HepG2 (cell line): Measurements from ENCODE around the gene ARL14EP. TPM values are rescaled to one million over a fixed set of nuclear protein-coding genes. Genes with fewer than 3 reads are reported as not detected.

Experiments
- ATAC-seq: fragments of 200-7000 bp; cut with Tn5 transposase; 3 replicates; pipeline ENCODE4 v1.9.1; 2020; ENCODE audit warnings: mild to moderate bottlenecking, moderate library complexity
- BruUV-seq: library from RNA; stranded (reverse); fragments of 400-500 nt; replicated peaks from 2 replicates; lab custom pipeline; 2021; lab: Mats Ljungman, UMichigan
- CTCF ChIA-PET: fragments of 300-600 bp; formaldehyde crosslinking; extraction: SDS; loops from one replicate; lab custom pipeline; 2021; ENCODE audit warnings: low total read pairs, inconsistent platforms, low intra/inter-chr PET ratio; lab: Yijun Ruan, JAX
- POLR2A ChIA-PET: fragments of 350-600 bp; sonication (Branson Sonifier 250); formaldehyde crosslinking; loops from one replicate; lab custom pipeline; 2020; ENCODE audit warnings: antibody characterized with exemption, inconsistent platforms; lab: Yijun Ruan, JAX
- DNase-seq: peaks from one replicate; pipeline ENCODE4 v3.0.0-alpha.2; 2015; ENCODE audit warnings: low spot score
- FAIRE-seq: peaks from 3 replicates; lab custom pipeline; 2011; peaks lifted over from hg19 to GRCh38; lab: Jason Lieb, UNC
- H2AFZ ChIP-seq: one replicate; pipeline ENCODE4 v1.6.1; 2011; ENCODE audit warnings: low read length, inconsistent platforms
- H3K27ac ChIP-seq: fragments of 300-600 bp; 3 replicates; pipeline ENCODE4 v1.8.0; 2011; ENCODE audit warnings: mixed run types, mild to moderate bottlenecking, mixed read lengths, low read length, inconsistent platforms; ENCODE audit not compliant: insufficient read depth; ENCODE audit errors: extremely low read length
- H3K27me3 ChIP-seq, 2 experiments: fragments of 200-600 bp in 1 of 2; 2 replicates in 1 of 2; 3 replicates in 1 of 2; pipeline versions ENCODE4 v1.6.0 to v1.8.0; 2011; ENCODE audit warnings: low read length in 2 of 2, mild to moderate bottlenecking in 2 of 2, moderate library complexity in 2 of 2, inconsistent platforms in 1 of 2; ENCODE audit not compliant: insufficient read depth in 2 of 2, control insufficient read depth in 1 of 2
- H3K36me3 ChIP-seq, 2 experiments: fragments of 200-600 bp in 1 of 2; replicated peaks in 1 of 2; 2 replicates in 1 of 2; 3 replicates in 1 of 2; pipeline versions ENCODE4 v1.5.1 to v1.8.0; 2011; ENCODE audit warnings: low read length in 2 of 2, inconsistent platforms in 1 of 2; ENCODE audit not compliant: insufficient read depth in 2 of 2, control insufficient read depth in 1 of 2
- H3K4me1 ChIP-seq: 2 replicates; pipeline ENCODE4 v1.5.1; 2012; ENCODE audit warnings: low read length, inconsistent platforms; ENCODE audit not compliant: insufficient read depth
- H3K4me2 ChIP-seq: 2 replicates; pipeline ENCODE4 v1.6.0; 2011; ENCODE audit warnings: low read depth, low read length, inconsistent platforms
- H3K4me3 ChIP-seq, 3 experiments: fragments of 200-600 bp in 1 of 3; sonication (generic), shearing (Covaris generic) in 1 of 3; replicated peaks in 1 of 3; 2 replicates each; pipeline ENCODE4 v1.5.1; 2011 to 2016; ENCODE audit warnings: low read length in 3 of 3, inconsistent platforms in 2 of 3, low read depth in 2 of 3, mild to moderate bottlenecking in 2 of 3, control low read depth in 1 of 3, mixed read lengths in 1 of 3; ENCODE audit not compliant: insufficient read depth in 1 of 3
- H3K79me2 ChIP-seq: one replicate; pipeline ENCODE4 v1.6.1; 2011; ENCODE audit warnings: low read length, inconsistent platforms; ENCODE audit not compliant: insufficient read depth
- H3K9ac ChIP-seq: 2 replicates; pipeline ENCODE4 v1.6.0; 2011; ENCODE audit warnings: mild to moderate bottlenecking, low read depth, low read length, inconsistent platforms; ENCODE audit not compliant: insufficient read depth
- H3K9me3 ChIP-seq: 2 replicates; pipeline ENCODE4 v1.5.1; 2012; ENCODE audit warnings: mild to moderate bottlenecking, low read length
- H4K20me1 ChIP-seq: 2 replicates; pipeline ENCODE4 v1.6.0; 2011; ENCODE audit warnings: inconsistent platforms, mild to moderate bottlenecking, low read length, moderate library complexity; ENCODE audit not compliant: insufficient read depth
- CC2D1A ChIP-seq: sonication (generic); formaldehyde crosslinking; IDR thresholded peaks from 2 replicates; pipeline ENCODE4 v1.8.1; 2023; ENCODE audit warnings: mild to moderate bottlenecking, missing genetic modification reagents
- DDIT3 ChIP-seq: sonication (generic); formaldehyde crosslinking; IDR thresholded peaks from 2 replicates; pipeline ENCODE4 v1.4.0; 2020; ENCODE audit warnings: mild to moderate bottlenecking, missing genetic modification reagents
- DNMT1 ChIP-seq: sonication (generic); formaldehyde crosslinking; IDR thresholded peaks from 2 replicates; pipeline ENCODE4 v1.5.1; 2020; ENCODE audit warnings: mild to moderate bottlenecking, missing genetic modification reagents
- ELF3 ChIP-seq: IDR thresholded peaks from 2 replicates; pipeline ENCODE4 v1.6.1; 2016; ENCODE audit warnings: missing genetic modification reagents, missing compliant biosample characterization
- FOXJ3 ChIP-seq: sonication (generic); formaldehyde crosslinking; IDR thresholded peaks from 2 replicates; pipeline ENCODE4 v1.4.0; 2020; ENCODE audit warnings: missing genetic modification reagents, mild to moderate bottlenecking, borderline replicate concordance
- GTF3A ChIP-seq: sonication (generic); formaldehyde crosslinking; conservative IDR thresholded peaks from 2 replicates; pipeline ENCODE4 v1.4.0; 2020; ENCODE audit warnings: mild to moderate bottlenecking, missing genetic modification reagents
- IKZF1 ChIP-seq: fragments of 450-650 bp; IDR thresholded peaks from 2 replicates; pipeline ENCODE4 v1.7.1; 2016
- NAIF1 ChIP-seq: sonication (generic); formaldehyde crosslinking; IDR thresholded peaks from 2 replicates; pipeline ENCODE4 v1.5.0; 2020; ENCODE audit warnings: mild to moderate bottlenecking, missing genetic modification reagents, borderline replicate concordance
- RFX1 ChIP-seq: fragments of 450-650 bp; IDR thresholded peaks from 2 replicates; pipeline ENCODE4 v1.6.1; 2017
- SIX1 ChIP-seq: sonication (generic); formaldehyde crosslinking; IDR thresholded peaks from 2 replicates; pipeline ENCODE4 v1.4.0; 2020; ENCODE audit warnings: missing genetic modification reagents, borderline replicate concordance
- ZNF12 ChIP-seq: sonication (generic); formaldehyde crosslinking; IDR thresholded peaks from 2 replicates; pipeline ENCODE4 v1.5.0; 2020; ENCODE audit warnings: missing genetic modification reagents
- ZNF569 ChIP-seq: sonication (generic); formaldehyde crosslinking; IDR thresholded peaks from 2 replicates; pipeline ENCODE4 v1.5.0; 2020; ENCODE audit warnings: mild to moderate bottlenecking, missing genetic modification reagents, moderate library complexity, borderline replicate concordance
- ZNF589 ChIP-seq: sonication (generic); formaldehyde crosslinking; conservative IDR thresholded peaks from 2 replicates; pipeline ENCODE4 v1.8.0; 2022; ENCODE audit warnings: mild to moderate bottlenecking, moderate library complexity, missing genetic modification reagents
- in situ Hi-C: cut with HindIII; loops from 2 replicates; pipeline ENCODE4 v1.10.0; 2017; ENCODE audit warnings: low pct_unique_long_range_greater_than_20kb; ENCODE audit not compliant: extremely low pct_ligation_motif_present
- intact Hi-C: fragments of 100-400 bp; cut with micrococcal nuclease; formaldehyde crosslinking; loops from one replicate; pipeline ENCODE4 v1.10.0; 2022; ENCODE audit not compliant: unreplicated experiment
- polyA plus RNA-seq, 8 experiments: library from polyadenylated mRNA; depleted of rRNA in 3 of 8; stranded (reverse) in 7 of 8; unstranded in 1 of 8; fragments of >200 nt; fragmentation: Illumina TruSeq in 4 of 8; extraction: Trizol in 4 of 8; gene quantifications; 2 replicates each; pipeline versions ENCODE4 v1.2.1 to v1.2.3, GENCODE V29; 2011 to 2016; ENCODE audit warnings: low read depth in 4 of 8, missing spikeins in 1 of 8, mixed read lengths in 1 of 8; ENCODE audit not compliant: insufficient read depth in 1 of 8
- total RNA-seq, 5 experiments: library from RNA; depleted of rRNA; stranded (reverse); fragments of >200 nt; fragmentation: Illumina TruSeq; extraction: Trizol; gene quantifications; 2 replicates each; pipeline ENCODE4 v1.2.3, GENCODE V29; 2016; ENCODE audit warnings: low read depth in 1 of 5

The ARL14EP gene
- total and polyA plus RNA-seq, 2 of the 13 experiments (the other 11 are each of a cell fraction or from before 2014, with no cell fraction given), result 9.8 to 15.4 TPM

- TF ChIP-seq ZNF589 (CRISPR knock-in tag) (no peak), FOXJ3 (CRISPR knock-in tag) (no peak), SIX1 (CRISPR knock-in tag) (no peak), CC2D1A (CRISPR knock-in tag) (no peak)
These were observed 54.4 kb downstream of the ARL14EP start (continued) for GRCh38 chr11:30377347-30377746.

GRCh38 chr11:30380846-30381245 is 57.9 kb downstream of the ARL14EP start:
- no peak for DNase-seq
- CTCF ChIA-PET, result no interaction called here
- in situ Hi-C loops, result no loop called here
- H3K4me1 ChIP-seq, result no peaks in the 10 kb centered on the region
- no peak overlapping the region for H3K9ac ChIP-seq
- no TSS peak for BruUV-seq
- H3K4me3 ChIP-seq, result no peak overlapping the region
- intact Hi-C loops, result no loop called here
- no peaks in the 10 kb centered on the region for H3K79me2 ChIP-seq
- H3K27me3 ChIP-seq, result no peaks in the 10 kb centered on the region
- H3K27ac ChIP-seq, result no peak overlapping the region
- H3K4me2 ChIP-seq, result no peak overlapping the region
- POLR2A ChIA-PET, result no interaction called here
- H4K20me1 ChIP-seq, result no peaks in the 10 kb centered on the region
- H3K36me3 ChIP-seq, result no peaks in the 10 kb centered on the region
- ATAC-seq, result no peak
- TF ChIP-seq RFX1 (no peak), GTF3A (CRISPR knock-in tag) (no peak), ZNF12 (CRISPR knock-in tag) (no peak), DDIT3 (no peak), NAIF1 (CRISPR knock-in tag) (no peak), IKZF1 (no peak), ZNF569 (no peak), ELF3 (CRISPR knock-in tag) (no peak), DNMT1 (CRISPR knock-in tag) (no peak)
- TF ChIP-seq, all 625 proteins: peak for 0
- no peak for FAIRE-seq
- Histone ChIP-seq H3K9me3 (no peaks in the 10 kb centered on the region), H2AFZ (no peak overlapping the region)
